ENCODE data around the gene SGTA.

SGTA gene

GRCh38 chr19:2769218-2769617, 13.9 kb downstream of the SGTA start:
- H3K4me3 ChIP-seq (replicated peaks; ENCODE audit: insufficient read depth, low read length): no peak overlapping the region
- no peaks in the 10 kb centered on the region for H3K27me3 ChIP-seq (ENCODE audit: insufficient read depth, poor library complexity, severe bottlenecking)
- no peak for DNase-seq (ENCODE audit: low read depth in 1 of 2, low spot score in 1 of 2)
- H3K27ac ChIP-seq (replicated peaks): no peak overlapping the region
- TF ChIP-seq CTCF (IDR thresholded peaks at IDR 0.05; ENCODE audit: insufficient read depth, low read length) (no peak), GABPA (IDR thresholded peaks at IDR 0.05; ENCODE audit: low read depth) (no peak), POLR2AphosphoS5 (IDR thresholded peaks at IDR 0.05; ENCODE audit: low read depth) (no peak), REST (IDR thresholded peaks at IDR 0.05; ENCODE audit: insufficient replicate concordance, low read depth) (no peak), SPI1 (IDR thresholded peaks at IDR 0.05; ENCODE audit: borderline replicate concordance, low read depth) (no peak)

GRCh38 chr19:2768365-2769132, 14.5 kb downstream of the SGTA start:
- H3K4me3 ChIP-seq (replicated peaks; ENCODE audit: insufficient read depth, low read length): no peak overlapping the region
- DNase-seq (ENCODE audit: low read depth in 1 of 2, low spot score in 1 of 2): no peak
- no peak overlapping the region for H3K27ac ChIP-seq (replicated peaks)
- TF ChIP-seq CTCF (IDR thresholded peaks at IDR 0.05; ENCODE audit: insufficient read depth, low read length) (no peak), POLR2AphosphoS5 (IDR thresholded peaks at IDR 0.05; ENCODE audit: low read depth) (no peak), GABPA (IDR thresholded peaks at IDR 0.05; ENCODE audit: low read depth) (no peak), REST (IDR thresholded peaks at IDR 0.05; ENCODE audit: insufficient replicate concordance, low read depth) (no peak), SPI1 (IDR thresholded peaks at IDR 0.05; ENCODE audit: borderline replicate concordance, low read depth) (no peak)
- H3K27me3 ChIP-seq (ENCODE audit: insufficient read depth, poor library complexity, severe bottlenecking): no peaks in the 10 kb centered on the region

- no peak for DNase-seq (ENCODE audit: low read depth in 1 of 2, low spot score in 1 of 2)
- TF ChIP-seq GABPA (IDR thresholded peaks at IDR 0.05; ENCODE audit: low read depth): no peak
- no peak for TF ChIP-seq SPI1 (IDR thresholded peaks at IDR 0.05; ENCODE audit: borderline replicate concordance, low read depth)
- no peak for TF ChIP-seq CTCF (IDR thresholded peaks at IDR 0.05; ENCODE audit: insufficient read depth, low read length)
- TF ChIP-seq POLR2AphosphoS5 (IDR thresholded peaks at IDR 0.05; ENCODE audit: low read depth): no peak
- no peak for TF ChIP-seq REST (IDR thresholded peaks at IDR 0.05; ENCODE audit: insufficient replicate concordance, low read depth)
- H3K4me3 ChIP-seq (replicated peaks; ENCODE audit: insufficient read depth, low read length): no peak overlapping the region
- H3K27ac ChIP-seq (replicated peaks): no peak overlapping the region
- no peaks in the 10 kb centered on the region for H3K27me3 ChIP-seq (ENCODE audit: insufficient read depth, poor library complexity, severe bottlenecking)
These were observed 15.4 kb downstream of the SGTA start for GRCh38 chr19:2767688-2768087.
